Hematopoietic multipotent progenitor cell (in vitro differentiated cells): ENCODE data around the gene FBXO7. TPM values are rescaled to one million over a fixed set of nuclear protein-coding genes. Genes with fewer than 3 reads are reported as not detected.
"Not testable (repeated sequence)": the region's sequence is repeated elsewhere in the genome, so short reads cannot be mapped to it uniquely, and the experiment has no call there.

Experiments used
- DNase-seq, 3 donors: peaks; one replicate each; pipeline ENCODE4 v3.0.0-alpha.2; 2011 to 2015; ENCODE audit warnings: low read depth in 2 of 3, low spot score in 2 of 3
- total RNA-seq: library from RNA; depleted of rRNA; stranded (reverse); fragments of >200 nt; gene quantifications from one replicate; pipeline ENCODE4 v1.2.3, GENCODE V29; 2012

The FBXO7 gene
- 111 TPM for total RNA-seq

GRCh38 chr22:32474635-32475467 lies at the start of gene FBXO7:
Gene FBXO7 (plus strand): TSS chr22:32474811. CDS start chr22:32475003, 192 bp downstream.
- DNase-seq: peak; percentile 73 to 92 (median 90)

- no peak for DNase-seq
Observed at GRCh38 chr22:32426881-32427280, 47.7 kb upstream of the FBXO7 start.

DNA sequence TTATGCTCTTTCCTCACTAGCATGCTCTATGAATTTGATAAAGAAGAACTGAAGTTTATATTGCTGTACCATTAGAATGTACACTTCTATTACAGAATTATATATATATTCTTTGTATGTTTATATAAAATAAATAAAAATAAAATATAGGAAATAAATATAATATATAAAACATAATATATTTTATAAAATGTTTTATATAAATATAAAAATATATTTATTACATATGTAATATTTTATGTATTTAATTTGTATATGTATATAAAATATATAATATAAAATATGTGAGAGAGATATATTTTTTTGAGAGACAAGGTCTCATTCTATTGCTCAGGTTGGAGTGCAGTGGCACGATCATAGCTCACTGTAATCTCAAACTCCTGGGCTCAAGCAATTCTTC lies 44.3 kb upstream of the FBXO7 start:
- DNase-seq: no peak

DNA sequence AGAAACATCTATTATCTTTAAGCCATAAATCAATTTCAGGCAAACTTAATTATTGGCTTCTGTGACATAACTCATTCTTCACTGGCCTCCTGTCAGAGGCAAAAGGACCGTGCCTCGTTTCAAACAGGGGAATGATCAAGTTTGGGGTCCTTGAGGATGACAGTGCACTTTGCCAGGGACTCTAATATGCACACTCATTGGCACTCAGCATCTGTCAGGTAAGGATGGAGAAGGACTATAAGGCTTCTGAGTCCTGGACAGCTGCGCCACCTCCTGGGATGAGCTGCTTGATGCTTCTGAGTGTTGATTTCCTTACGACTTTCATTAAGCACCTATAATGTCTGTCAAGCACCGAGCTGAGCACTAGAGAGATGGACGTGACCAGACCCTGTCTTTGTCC lies 30.5 kb upstream of the FBXO7 start:
- peak in 1 of 3 donors; percentile 15 for DNase-seq

- no peak for DNase-seq
Observed at GRCh38 chr22:32446321-32446720, 28.3 kb upstream of the FBXO7 start.

- no peak for DNase-seq
Observed at GRCh38 chr22:32448980-32449379, 25.6 kb upstream of the FBXO7 start.

DNA sequence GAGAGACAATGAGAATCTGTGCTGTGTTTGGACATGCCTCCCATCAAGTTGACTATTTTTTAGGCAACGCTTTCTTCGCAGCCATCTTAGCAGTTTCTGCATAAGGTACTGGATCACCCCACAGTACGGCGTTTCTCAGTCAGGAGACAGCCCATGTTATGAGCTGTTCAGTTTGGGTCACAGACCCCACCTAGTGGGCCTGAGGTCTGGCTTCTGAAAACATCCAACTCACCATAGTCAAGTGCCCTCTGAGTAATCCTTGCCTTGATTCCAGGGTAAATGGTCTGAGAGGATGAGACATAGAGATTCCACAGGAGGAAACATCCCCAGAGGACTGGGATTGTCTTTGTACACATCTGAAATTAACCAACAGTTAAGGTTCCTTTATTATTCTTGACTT lies 17.6 kb upstream of the FBXO7 start:
- DNase-seq: no peak

DNA sequence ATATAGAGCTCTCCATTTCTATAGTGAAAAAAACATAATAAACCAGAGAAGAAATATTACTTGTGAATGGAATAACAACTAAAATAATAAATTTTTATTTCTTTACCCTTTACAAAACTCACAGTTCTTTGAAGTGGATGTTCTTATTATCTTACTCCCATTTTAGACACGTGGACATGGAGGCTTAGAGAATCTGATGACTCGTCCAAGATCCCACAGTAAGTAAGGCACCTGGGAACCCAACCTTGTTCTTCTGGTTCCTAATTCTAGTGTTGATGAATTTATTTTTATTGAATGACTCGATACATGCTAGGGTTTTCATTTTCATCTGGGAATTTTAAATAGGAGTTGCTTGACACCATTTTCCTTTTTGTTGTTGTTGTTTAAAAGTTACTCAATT lies 12.2 kb upstream of the FBXO7 start:
- no peak for DNase-seq

DNA sequence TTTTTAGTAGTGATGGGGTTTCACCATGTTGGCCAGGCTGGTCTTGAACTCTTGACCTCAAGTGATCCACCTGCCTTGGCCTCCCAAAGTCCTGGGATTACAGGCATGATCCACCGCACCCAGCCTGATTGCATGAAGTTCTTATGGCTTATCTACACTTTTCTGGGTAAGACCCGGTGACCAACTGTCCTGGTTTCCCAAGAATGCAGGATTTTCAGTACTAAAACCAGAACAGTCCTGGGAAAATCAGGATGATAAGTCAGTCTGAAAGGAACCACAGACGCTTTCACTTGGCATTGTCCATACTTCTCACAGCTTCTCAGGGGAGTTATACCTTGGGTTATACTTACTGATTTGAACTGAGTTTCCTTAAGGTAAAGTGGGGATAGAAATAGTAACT lies 8.9 kb upstream of the FBXO7 start:
- no peak for DNase-seq

- DNase-seq: no peak
Observed at GRCh38 chr22:32466496-32466895, 8.1 kb upstream of the FBXO7 start.

GRCh38 chr22:32469799-32470212 lies 4.8 kb upstream of the FBXO7 start:
- peak in 1 of 3 donors; percentile 10 for DNase-seq

GRCh38 chr22:32473388-32473952 lies 1.1 kb upstream of the FBXO7 start:
- peak; percentile 41 to 73 (median 54) for DNase-seq

GRCh38 chr22:32475468-32476010 lies 928 bp downstream of the FBXO7 start:
- peak in 1 of 3 donors; percentile 6 for DNase-seq

DNA sequence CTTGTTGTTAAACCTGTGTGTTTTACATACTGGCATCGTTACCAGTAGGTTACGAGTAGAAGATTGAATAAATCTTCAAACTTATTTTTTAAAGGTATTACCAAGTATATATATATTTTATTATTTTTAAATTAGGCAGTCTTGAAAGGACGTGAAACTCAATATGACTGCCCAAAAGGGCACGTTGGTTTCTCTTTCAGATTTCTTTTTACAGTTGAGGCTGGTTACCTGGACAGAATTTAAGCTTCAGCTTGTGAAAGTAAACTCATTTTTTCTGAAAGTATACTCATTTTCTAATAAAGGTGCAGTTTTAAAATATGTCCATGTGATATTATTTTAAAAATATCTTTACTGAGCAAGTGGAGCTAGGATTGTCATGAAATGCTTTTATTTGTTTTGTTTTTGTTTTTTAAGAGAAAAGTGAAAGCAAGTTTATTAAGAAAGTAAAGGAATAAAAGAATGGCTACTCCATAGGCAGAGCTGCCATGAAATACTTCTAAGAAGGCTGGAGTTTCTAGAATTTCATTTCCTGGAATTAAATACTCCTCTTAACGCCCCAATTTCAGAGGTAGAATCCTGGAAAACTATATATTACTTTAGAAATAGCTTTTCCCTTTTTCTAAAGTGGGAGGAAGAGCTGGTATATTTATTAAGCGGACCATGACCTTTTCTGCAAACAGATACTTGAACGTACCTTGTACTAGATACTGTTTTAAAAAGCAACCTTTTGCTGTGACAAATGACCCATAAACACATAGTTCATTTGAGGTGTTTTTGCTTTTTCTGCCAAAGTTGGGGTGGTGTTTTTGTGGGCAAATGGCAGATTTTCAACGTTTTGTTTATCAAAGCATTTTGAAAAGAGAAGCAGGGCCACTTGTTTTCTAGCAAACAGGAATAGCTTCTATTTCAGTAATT lies 1.9 kb downstream of the FBXO7 start:
- DNase-seq: peak in 1 of 3 donors; percentile 4

GRCh38 chr22:32477596-32477995 lies 3.0 kb downstream of the FBXO7 start:
- no peak for DNase-seq

DNA sequence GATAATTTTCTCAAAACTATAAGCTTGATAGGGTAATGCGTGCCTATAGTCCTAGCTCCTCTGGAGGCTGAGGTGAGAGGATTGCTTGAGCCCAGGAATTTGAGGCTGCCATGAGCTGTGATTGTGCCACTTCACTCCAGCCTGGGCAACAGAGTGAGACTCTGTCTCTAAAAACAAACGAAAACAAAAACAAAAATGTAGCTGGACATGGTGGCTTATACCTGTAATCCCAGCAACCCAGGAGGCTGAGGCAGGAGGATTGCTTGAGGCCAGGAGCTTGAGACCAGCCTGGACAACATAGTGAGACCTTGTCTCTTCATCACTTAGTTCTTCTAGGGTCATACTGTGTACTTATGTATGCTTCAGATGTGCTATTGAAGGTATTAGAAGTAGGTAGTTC lies 3.9 kb downstream of the FBXO7 start:
- DNase-seq: not testable (repeated sequence)

- DNase-seq: no peak
Observed at GRCh38 chr22:32478994-32479393, 4.4 kb downstream of the FBXO7 start.

DNA sequence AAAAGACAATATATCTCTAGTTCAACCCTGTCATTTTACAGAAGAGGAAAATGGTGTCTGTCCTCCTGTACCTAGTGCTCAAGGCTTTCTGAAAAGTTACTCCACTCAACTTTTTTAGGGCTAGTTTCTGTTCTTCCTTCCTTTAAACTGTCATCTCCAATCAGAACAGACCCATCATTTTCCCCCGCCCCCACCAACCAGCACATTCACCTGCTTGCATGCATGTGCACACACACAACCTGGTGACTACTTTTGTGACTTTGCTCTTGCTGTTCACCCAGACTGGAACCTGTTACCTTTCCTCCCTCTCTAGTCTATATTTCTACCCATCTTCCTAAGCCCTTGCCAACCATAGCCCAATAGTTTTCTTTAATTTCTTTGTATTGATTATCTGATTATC lies 5.6 kb downstream of the FBXO7 start:
- no peak for DNase-seq

DNA sequence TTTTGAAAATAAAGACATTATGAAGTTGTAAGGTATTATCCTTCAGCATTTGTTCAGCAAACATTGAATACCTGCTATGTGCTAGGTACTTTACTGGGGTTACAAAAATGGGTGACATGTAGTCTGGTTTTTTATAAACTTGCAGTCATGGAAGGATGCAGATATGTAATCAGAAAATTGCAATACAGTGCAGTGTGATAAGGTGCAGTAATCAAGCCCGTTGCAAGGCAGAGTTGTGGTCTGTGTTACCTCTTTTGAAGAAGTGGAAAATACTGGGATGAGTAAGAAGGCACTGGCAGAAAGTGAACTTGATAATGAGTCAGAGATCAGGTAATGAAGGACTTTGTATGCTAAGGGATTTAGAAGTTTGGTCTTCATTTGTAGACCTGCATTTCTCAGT lies 8.1 kb downstream of the FBXO7 start:
- peak in 2 of 3 donors; percentile 15 to 31 for DNase-seq

DNA sequence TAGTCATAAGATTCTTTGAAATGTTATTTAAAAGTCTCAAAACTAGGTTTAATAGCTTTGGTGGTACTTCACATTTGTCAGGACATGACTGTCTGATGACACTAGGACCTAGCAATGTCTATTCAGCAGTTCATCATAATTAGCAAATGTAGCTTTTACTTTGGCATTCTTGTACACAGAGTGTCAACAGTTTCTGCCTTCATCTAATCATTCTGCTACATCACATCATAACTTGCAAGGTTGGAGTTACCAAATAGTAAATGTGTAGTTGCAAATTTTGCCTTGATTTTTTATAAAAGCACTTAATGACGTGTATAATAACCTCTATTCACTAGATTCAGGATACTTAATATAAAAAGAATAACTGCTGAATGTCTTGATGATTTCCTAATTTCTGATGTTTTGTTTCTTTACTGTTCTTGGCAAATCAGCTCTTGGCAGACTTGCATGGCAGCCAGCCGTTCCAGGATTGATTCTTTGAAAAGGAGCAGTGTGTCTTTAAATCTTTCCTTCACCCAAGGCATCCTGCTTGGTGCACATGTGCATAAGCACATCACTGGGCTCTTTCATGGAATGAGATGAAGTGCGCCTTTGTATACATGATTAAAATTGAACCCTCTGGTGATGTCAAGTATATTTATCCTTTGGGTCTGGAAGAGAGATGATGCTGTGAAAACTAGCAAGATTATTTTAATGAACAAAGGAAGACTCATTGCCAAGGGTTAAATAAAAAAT lies 12.2 kb downstream of the FBXO7 start:
- DNase-seq: no peak
